NCI-H2227 (cell line): Measurements from ENCODE around the gene EGF.
"Not testable (repeated sequence)": the region's sequence is repeated elsewhere in the genome, so short reads cannot be mapped to it uniquely, and the experiment has no call there.

Experiments used
- DNase-seq: peaks from one replicate; lab custom pipeline; 2025; ENCODE audit not compliant: unreplicated experiment; lab: John Stamatoyannopoulos, UW

The EGF gene

DNA sequence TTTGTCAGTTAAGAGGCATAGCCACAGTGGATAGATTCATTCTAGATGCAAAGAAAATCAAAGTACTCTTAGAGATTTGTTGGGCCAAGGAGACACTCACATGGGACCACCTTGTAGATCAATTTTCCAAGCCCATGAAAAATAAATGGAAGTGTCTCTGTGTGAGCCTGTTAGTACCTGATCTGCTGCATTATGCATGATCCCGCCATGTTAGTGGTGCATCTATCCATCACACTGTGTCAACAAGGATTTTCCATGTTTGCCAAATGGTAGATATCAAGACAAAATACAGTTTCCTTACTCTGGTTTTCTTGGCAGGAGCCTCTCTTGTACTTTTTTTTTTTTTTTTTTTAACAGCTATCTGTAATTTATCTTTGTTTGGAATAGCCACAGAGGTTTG lies 112.4 kb downstream of the EGF start:
- no peak for DNase-seq

DNA sequence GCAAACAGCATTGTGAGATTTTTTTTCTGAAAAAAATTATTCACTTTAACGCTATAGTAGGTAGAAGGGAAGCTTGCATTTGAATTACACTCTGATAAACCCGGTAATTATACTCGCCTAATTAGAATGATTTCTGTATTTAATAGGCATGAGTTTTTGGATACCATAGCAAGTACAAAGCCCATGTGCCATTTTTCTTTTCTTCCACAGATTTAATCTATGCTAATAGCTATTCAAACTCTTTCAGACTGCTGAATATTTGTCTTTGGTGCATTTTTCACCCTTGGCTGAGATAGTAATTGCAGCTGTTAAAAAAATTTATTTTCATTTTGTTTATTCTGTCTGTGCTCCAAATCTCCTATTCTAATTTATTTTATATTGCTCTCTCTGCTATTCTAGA lies 113.0 kb downstream of the EGF start:
- DNase-seq = no peak

DNA sequence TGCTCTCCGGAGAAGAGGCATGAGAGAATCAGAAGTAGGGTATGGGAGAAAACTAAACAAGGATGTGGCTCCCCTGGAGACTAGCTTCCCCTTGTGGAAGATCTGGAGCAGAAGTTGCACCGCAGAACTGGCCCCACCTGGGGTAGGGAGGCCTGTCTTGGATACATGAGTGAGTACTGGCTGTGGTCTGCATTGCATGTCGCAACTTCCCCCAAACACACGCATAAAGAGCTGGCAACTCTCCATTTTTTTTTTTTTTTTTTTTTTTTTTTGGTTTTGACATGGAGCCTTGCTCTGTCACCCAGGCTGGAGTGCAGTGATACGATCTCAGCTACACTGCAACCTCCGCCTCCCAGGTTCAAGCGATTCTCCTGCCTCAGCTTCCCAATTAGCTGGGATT lies 119.9 kb downstream of the EGF start:
- no peak for DNase-seq

DNA sequence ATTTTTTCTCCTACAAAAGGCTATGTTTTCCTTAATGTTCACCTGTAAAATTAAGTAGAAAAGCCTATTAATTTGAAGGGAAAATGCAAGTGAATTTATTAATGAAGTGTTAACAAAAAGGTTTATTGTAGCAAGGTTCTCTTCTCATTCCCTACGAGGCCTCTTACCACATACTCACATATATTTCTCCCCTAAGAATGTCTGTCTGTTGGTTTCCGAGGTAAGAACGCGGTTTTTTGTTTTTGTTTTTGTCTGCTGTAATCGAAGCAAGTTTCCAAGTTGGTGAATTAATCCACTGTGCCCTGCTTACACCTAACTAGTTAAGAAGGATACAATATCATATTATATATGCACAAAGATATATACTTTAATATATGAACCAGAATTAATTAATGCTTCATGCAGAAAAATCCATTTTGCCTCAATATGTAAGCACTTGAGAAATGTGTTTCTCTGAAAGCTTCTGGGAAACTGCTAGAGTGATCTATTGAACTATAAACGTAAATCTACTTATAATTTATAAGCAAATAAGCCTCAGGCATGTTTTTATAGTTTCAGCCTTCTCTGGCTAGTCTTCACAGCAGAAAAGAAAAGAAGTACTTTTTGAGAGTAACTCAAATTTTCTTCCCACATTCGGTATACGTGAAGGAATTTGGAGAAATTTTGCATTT lies 120.8 kb downstream of the EGF start:
- no peak for DNase-seq

DNA sequence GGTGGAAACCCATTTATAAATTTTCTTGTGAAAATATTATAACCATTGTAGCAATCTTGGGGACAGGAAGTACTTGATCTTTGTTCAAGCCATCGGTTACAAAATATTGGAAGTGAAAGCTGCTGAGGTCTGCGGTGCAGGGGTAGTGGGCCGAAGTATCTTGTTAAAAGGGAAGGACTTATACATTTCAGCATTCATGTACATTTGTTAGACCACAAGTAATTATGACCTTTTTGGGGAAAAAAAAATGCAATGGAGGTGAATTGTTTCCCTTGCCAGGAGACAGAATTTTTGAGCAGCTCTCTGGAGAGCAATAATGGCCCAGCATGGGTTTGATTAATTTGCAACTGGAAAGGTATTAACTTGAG lies 121.3 kb downstream of the EGF start:
- no peak for DNase-seq

DNA sequence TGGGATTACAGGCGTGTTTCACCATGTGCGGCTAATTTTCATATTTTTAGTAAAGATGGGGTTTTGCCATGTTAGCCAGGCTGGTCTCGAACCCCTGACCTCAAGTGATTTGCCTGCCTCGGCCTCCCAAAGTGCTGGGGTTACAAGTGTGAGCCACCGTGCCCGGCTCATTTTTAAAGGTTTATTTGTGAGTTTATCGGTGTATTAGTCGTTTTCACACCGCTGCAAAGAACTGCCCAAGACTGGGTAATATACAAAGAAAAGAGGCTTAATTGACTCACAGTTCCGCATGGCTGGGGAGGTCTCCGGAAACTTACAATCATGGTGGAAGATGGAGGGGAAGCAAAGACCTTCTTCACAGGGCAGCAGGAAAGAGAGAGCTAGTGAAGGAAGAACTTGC lies 126.5 kb downstream of the EGF start:
- not testable (repeated sequence) for DNase-seq

DNA sequence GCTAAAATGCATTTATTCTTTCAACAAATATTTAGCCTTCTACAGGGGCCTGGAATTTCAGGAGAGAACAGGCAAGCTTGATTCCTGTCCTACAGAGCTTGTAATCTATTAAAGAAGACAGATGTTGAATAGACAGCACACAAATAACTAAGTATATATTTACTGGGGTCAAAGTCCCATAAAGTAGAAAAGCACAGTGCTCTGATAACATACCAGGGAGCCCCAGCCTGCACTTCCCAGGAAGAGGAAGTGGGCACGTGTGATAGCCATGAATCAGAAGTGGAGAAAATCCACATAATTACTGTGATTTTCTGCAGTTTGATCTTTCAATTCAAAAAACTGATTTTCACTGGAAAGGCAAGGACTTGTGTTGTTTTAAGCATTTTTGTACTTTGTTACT lies 129.1 kb downstream of the EGF start:
- peak; percentile 5 for DNase-seq

DNA sequence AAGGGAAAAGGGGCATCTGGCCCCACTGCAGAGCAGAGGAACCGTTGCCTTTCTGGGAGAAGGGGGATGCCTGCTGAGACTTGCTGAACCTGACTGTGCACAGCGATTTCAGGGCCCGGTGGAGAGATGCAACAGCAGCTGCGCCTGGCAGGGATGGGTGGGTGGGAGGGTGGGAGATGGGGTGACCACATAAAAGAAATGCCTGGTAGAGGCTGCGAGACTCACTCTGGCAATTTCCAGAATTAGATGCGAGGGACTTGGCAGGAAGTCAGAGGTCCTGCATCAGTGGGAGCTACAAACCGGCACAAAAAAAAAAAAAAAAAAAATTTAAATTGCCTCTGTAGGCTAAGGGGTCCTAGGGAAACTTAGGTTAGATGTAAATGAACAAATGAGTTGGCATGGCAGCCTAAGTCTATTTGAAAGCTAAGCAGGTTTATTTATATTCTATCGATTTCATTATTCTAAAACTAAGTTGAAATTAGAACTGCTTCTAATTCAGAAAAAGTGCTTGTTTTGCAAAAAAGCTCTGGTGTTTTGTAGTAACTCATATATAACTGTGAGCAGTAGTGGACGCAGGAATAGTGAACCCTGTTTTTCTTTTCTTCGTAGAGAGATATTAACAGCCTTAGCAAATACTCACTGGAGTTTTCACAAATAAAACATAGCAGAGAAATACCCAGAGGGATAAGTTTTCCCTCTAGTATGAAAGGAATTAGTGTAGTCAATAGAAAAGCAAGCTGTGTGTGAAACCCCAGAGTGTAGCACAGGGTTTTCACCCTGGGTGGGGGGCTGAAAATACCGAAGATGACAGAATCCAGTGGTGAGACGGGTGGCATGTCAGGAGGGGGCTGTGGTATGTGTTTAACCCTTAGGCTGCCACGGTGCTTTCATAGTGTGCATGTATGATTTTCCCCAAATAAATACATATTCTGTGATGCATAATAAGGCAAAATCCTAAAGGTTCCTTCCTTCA lies 130.1 kb downstream of the EGF start:
- no peak for DNase-seq

DNA sequence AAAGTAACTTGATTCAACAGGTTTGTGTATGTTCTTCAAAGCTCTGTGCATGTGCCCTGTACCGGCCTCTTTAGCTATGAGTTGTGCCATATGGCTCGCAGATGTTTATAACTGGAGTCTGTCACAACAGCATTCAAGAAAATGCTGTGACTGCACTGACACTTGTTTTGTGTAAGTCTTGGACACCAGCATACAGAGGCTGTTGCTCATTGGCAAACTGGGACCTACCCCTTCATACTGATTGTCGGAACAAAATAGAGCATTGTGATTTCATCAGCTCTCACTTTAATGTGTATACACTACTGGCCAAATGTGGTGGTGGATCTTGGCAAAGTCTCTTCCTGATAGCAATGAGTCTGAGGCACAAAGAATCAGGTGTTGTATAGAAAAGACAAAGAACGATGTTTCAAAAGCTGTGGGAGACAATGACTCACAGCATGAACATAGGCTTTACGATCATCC lies 133.9 kb downstream of the EGF start:
- DNase-seq = peak; percentile 15

DNA sequence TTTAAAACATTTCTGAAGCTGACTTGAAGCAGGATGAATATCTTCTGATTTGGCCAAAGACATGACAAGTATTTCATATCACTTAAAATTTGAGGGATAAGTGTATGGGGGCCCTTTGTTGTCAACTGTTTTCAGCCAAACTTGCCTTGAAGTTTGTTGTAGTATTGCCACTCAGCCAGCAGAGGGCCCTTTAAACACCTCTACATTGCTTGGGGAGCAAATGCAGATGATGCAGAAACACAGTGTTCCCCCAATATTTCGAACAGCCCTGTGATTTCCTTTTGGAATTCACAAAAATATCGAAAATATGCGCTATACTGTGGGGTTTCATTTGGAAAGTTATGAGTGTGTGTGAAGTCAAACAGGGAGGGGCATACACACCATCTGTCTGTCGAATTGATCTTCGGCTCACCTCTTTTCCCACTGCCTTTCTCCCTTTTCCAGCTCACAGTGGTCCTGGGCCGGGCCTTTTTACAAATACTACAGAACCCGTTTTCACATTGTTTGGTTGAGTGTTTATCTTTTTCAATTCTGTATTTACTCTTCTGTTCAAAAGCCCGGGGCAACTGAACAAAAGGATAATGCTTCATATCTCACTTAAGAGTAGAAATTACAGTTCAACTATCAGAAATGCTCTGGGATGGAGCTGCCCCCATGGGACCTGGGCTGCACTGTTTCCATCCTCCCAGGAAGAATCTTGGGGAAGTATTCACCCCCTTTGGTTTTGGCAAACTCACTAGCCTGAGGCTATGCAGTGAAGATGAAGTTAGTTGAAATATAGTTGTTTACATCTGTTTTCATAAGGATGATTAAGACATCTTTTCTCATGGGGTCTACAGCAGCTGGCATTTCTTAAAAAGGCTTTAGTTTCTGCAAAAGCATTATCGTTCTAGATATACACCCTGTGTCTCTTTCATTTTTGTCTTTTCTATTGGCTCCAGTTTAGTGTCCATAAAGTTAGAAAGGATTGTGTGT lies 137.6 kb downstream of the EGF start:
- peak; percentile 4 for DNase-seq

DNA sequence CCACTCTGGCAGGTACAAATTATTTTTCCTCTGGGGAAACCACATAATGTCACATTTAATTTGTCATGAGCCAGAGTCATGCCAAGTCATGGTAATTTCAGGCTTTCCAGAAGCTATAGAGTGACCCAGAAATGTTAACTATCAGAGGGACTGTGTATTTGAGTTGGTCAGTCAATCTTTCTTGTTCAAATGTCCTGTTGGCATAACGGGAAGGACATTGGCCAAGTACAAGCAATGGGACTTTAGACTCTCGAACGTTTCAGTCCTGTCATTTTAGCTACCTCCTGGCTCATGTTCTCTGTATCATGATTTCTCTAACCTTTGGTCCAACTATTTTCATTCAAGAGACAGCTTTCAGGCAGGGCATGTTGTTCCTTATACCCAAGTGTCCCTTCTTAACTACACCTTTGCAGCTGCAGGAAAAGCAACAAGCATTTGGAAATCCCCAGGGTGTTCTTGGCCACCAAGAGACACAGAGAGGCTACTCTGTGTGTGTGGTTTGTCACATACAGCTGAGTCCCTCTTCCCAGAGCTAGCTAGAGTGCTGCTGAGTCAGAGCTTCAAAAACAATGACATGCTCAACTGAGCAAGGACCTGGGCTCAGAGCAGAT lies 142.6 kb downstream of the EGF start:
- DNase-seq = no peak

DNA sequence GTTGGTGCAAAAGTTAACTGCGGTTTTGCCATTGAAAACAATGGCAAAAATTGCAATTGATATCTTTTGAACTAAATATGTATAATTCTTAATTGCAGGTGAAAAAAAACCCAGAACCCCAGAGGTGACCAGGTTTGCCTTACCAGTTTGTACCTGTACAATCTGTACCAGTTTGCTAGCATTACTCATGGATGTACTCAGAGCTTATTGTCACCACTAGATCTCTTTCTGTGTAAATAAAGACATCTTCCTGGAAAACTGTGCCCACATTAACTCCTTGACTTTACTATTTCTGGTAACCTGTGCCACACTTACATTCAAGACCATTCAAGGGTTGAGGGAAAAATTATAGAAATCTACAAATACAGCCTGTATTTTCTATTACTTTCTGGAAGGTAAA lies 146.0 kb downstream of the EGF start:
- DNase-seq = no peak

DNA sequence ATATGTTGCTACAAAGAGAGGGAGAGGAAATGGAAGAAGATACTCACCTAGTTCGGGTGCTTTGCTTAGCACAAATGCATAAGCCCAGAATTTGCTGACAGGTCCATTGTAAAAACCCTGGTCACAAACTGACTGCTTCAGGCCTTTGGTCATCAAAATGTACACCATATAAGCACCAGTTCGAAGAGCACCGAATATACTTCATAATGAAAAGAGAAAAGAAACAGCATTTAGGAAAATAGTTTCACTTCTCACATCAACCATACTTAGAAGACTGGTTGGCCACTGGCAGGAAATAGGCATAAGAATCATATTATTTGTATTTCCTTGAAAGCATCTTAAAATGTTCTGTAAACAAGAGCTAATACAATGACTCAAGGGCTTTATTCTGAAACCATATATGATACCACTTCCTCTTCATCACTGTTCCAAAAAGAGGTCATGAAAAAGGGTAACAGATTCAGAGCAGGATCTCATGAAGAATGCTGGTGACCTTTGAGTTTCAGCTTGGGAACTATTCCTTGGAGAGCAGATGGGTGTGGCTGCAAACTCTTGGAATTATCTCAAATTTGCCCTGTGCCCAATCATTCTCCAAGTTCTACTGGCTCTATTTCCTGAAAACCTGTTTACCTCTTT lies 147.0 kb downstream of the EGF start:
- DNase-seq = no peak

DNA sequence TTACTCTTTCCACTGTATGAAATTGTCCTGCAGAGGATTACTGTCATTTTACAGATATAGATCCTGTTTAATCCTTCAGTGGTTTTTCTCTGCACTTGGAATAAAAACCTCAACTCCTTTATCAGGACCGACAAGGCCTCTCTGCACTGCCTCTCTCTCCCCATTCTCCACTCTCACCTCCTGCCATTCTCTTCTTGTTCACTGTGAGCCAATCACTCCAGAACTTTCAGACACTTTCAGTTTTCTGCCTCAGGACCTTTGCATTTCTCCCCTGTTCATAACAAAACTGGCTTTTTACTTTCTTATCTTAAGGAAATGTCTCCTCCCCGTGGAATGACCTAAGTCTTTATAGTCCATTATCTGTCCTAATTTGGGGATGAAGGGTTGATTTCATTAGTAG lies 148.4 kb downstream of the EGF start:
- DNase-seq = no peak
